Neural progenitor cell (in vitro differentiated cells): ENCODE results near the gene SMURF1.

Experiments used
- CTCF ChIP-seq: fragments of 200-600 bp; sonication (generic); IDR thresholded peaks from 2 replicates; pipeline ENCODE4 v1.5.1; 2017; ENCODE audit warnings: antibody characterized with exemption, mild to moderate bottlenecking
- EZH2 ChIP-seq: fragments of 200-600 bp; sonication (generic); IDR thresholded peaks from 2 replicates; pipeline ENCODE4 v1.6.1; 2017; ENCODE audit warnings: antibody characterized with exemption, mild to moderate bottlenecking, moderate library complexity

- TF ChIP-seq CTCF (no peak), EZH2 (no peak)
Observed at GRCh38 chr7:98981701-98982100, 162.2 kb downstream of the SMURF1 start.
